Measurements from ENCODE around the gene DGKA.

DNA sequence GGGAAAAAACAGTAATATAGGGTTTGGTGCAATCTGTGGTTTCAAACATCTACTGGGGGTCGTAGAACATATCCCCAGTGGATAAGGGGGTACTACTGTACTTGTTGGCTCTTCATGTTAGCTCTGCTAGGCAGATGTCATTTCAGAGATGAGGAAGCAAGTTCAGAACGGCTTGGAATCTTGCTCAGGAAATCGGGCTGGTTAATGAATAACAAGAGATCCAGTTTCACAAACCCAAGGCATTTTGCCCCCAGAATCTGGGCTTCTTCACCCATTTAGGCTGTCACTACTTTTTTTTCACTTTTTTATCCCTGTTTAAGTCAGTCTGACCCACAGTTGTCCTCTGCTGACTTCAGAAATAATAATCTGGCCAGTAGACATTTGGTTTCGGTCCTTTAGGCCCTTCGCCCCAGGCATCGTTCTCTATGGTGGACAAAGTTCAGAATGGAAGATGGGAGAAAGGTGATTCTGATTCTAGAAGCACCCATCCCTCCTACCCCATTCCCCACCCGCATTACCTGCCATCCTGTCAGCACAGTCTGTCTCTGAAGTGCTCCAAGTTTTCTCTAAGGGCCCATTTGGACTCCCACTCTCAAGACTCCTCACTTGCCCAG lies 70.6 kb downstream of the DGKA start:
- TF ChIP-seq, protein P1, sequence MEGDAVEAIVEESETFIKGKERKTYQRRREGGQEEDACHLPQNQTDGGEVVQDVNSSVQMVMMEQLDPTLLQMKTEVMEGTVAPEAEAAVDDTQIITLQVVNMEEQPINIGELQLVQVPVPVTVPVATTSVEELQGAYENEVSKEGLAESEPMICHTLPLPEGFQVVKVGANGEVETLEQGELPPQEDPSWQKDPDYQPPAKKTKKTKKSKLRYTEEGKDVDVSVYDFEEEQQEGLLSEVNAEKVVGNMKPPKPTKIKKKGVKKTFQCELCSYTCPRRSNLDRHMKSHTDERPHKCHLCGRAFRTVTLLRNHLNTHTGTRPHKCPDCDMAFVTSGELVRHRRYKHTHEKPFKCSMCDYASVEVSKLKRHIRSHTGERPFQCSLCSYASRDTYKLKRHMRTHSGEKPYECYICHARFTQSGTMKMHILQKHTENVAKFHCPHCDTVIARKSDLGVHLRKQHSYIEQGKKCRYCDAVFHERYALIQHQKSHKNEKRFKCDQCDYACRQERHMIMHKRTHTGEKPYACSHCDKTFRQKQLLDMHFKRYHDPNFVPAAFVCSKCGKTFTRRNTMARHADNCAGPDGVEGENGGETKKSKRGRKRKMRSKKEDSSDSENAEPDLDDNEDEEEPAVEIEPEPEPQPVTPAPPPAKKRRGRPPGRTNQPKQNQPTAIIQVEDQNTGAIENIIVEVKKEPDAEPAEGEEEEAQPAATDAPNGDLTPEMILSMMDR (conservative IDR thresholded peaks at IDR 0.05; ENCODE audit: low read depth, low read length), result no peak
- TF ChIP-seq, protein P2, sequence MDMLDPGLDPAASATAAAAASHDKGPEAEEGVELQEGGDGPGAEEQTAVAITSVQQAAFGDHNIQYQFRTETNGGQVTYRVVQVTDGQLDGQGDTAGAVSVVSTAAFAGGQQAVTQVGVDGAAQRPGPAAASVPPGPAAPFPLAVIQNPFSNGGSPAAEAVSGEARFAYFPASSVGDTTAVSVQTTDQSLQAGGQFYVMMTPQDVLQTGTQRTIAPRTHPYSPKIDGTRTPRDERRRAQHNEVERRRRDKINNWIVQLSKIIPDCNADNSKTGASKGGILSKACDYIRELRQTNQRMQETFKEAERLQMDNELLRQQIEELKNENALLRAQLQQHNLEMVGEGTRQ (IDR thresholded peaks at IDR 0.05; ENCODE audit: low read depth, low read length), result no peak
- TF ChIP-seq SMC3 (IDR thresholded peaks at IDR 0.05; ENCODE audit: low read depth, low read length), result no peak
- TF ChIP-seq POLR2A (IDR thresholded peaks at IDR 0.05; ENCODE audit: low read depth, low read length), result no peak
- TF ChIP-seq MXI1 (IDR thresholded peaks at IDR 0.05; ENCODE audit: borderline replicate concordance, low read depth, low read length), result no peak
- TF ChIP-seq MAZ (IDR thresholded peaks at IDR 0.05; ENCODE audit: borderline replicate concordance, low read depth, low read length), result no peak
- TF ChIP-seq FOS (IDR thresholded peaks at IDR 0.05; ENCODE audit: low read depth, low read length), result no peak
- TF ChIP-seq RAD21 (IDR thresholded peaks at IDR 0.05; ENCODE audit: low read length), result no peak
- TF ChIP-seq RFX5 (IDR thresholded peaks at IDR 0.05; ENCODE audit: low read depth, low read length), result no peak

Data from IMR-90 (cell line).